HL-60/S4 (cell line): Measurements from ENCODE around the gene CASP7.

ENCODE experiments used
- in situ Hi-C: fragments of 300-500 bp; cut with MboI; formaldehyde crosslinking; loops from 2 replicates; pipeline ENCODE4 v1.14.3; 2022; ENCODE audit warnings: low sequenced_read_pairs

The CASP7 gene

GRCh38 chr10:113711142-113711541 is 31.4 kb downstream of the CASP7 start:
- in situ Hi-C loops, result no loop called here

- in situ Hi-C loops, result no loop called here
Measured at GRCh38 chr10:113712024-113712423, 32.3 kb downstream of the CASP7 start.

- in situ Hi-C loops, result no loop called here
Measured at GRCh38 chr10:113712755-113713639, 33.3 kb downstream of the CASP7 start.

- in situ Hi-C loops, result no loop called here
Measured at GRCh38 chr10:113713640-113713982, 33.9 kb downstream of the CASP7 start.

- in situ Hi-C loops, result no loop called here
Measured at GRCh38 chr10:113716109-113716910, 36.6 kb downstream of the CASP7 start.

GRCh38 chr10:113718969-113719822 is 39.5 kb downstream of the CASP7 start:
- in situ Hi-C loops, result no loop called here

- in situ Hi-C loops, result no loop called here
Measured at GRCh38 chr10:113720386-113720785, 40.7 kb downstream of the CASP7 start.

- in situ Hi-C loops, result no loop called here
Measured at GRCh38 chr10:113732160-113732881, 52.6 kb downstream of the CASP7 start.

- in situ Hi-C loops, result no loop called here
Measured at GRCh38 chr10:113732966-113733365, 53.3 kb downstream of the CASP7 start.

- in situ Hi-C loops, result no loop called here
Measured at GRCh38 chr10:113733635-113734034, 53.9 kb downstream of the CASP7 start.

- in situ Hi-C loops, result no loop called here
Measured at GRCh38 chr10:113735913-113736312, 56.2 kb downstream of the CASP7 start.

- in situ Hi-C loops, result no loop called here
Measured at GRCh38 chr10:113736576-113736975, 56.9 kb downstream of the CASP7 start.

- in situ Hi-C loops, result no loop called here
Measured at GRCh38 chr10:113739031-113739430, 59.3 kb downstream of the CASP7 start.

- in situ Hi-C loops, result no loop called here
Measured at GRCh38 chr10:113739577-113739976, 59.9 kb downstream of the CASP7 start.

GRCh38 chr10:113740850-113741249 is 61.1 kb downstream of the CASP7 start:
- in situ Hi-C loops, result no loop called here

GRCh38 chr10:113742466-113742865 is 62.8 kb downstream of the CASP7 start:
- in situ Hi-C loops, result no loop called here

GRCh38 chr10:113743594-113743993 is 63.9 kb downstream of the CASP7 start:
- in situ Hi-C loops, result no loop called here

GRCh38 chr10:113745374-113745773 is 65.7 kb downstream of the CASP7 start:
- in situ Hi-C loops, result no loop called here

GRCh38 chr10:113746217-113746957 is 66.7 kb downstream of the CASP7 start:
- in situ Hi-C loops, result no loop called here
